GM12878 (cell line): ENCODE results near the gene PDZRN4. TPM values are rescaled to one million over a fixed set of nuclear protein-coding genes. Genes with fewer than 3 reads are reported as not detected.

Experiments used
- ATAC-seq: fragments of 200-7000 bp; cut with Tn5 transposase; 3 replicates; pipeline ENCODE4 v1.9.1; 2020; ENCODE audit warnings: mild to moderate bottlenecking, moderate library complexity
- BruUV-seq: library from RNA; stranded (reverse); fragments of 400-500 nt; replicated peaks from 2 replicates; lab custom pipeline; 2021; lab: Mats Ljungman, UMichigan
- CTCF ChIA-PET: fragments of 300-600 bp; sonication (Branson Sonifier 250); formaldehyde crosslinking; extraction: SDS; loops from one replicate; lab custom pipeline; 2021; ENCODE audit warnings: inconsistent platforms; lab: Yijun Ruan, JAX
- POLR2A ChIA-PET: fragments of 350-600 bp; formaldehyde crosslinking; extraction: SDS; loops from one replicate; lab custom pipeline; 2021; ENCODE audit warnings: inconsistent platforms; lab: Charles Lee
- RAD21 ChIA-PET: fragments of 300-600 bp; sonication (Branson Sonifier 250); formaldehyde crosslinking; loops from one replicate; lab custom pipeline; 2023; ENCODE audit warnings: antibody characterized with exemption; ENCODE audit not compliant: unreplicated experiment; lab: Charles Lee
- SMC1A ChIA-PET: fragments of 300-600 bp; sonication (Branson Sonifier 250); formaldehyde crosslinking; loops from one replicate; lab custom pipeline; 2023; ENCODE audit not compliant: unreplicated experiment, uncharacterized antibody; lab: Charles Lee
- DNase-seq: peaks from one replicate; pipeline ENCODE4 v3.0.0-alpha.2; 2011; ENCODE audit warnings: low read depth, low spot score
- FAIRE-seq: peaks from 3 replicates; lab custom pipeline; 2011; peaks lifted over from hg19 to GRCh38; lab: Jason Lieb, UNC
- H2AFZ ChIP-seq: 2 replicates; pipeline ENCODE4 v1.6.0; 2011; ENCODE audit warnings: low read depth, low read length, control low read depth; ENCODE audit not compliant: control insufficient read depth
- H3K27ac ChIP-seq: 2 replicates; pipeline ENCODE4 v1.5.1; 2011; ENCODE audit warnings: control low read depth; ENCODE audit not compliant: control insufficient read depth, insufficient read depth
- H3K27me3 ChIP-seq, 2 experiments: replicated peaks in 1 of 2; 2 replicates each; pipeline versions ENCODE4 v1.6.0 to v1.6.1; 2011; ENCODE audit warnings: low read length in 1 of 2; ENCODE audit not compliant: control insufficient read depth in 2 of 2, insufficient read depth in 2 of 2
- H3K36me3 ChIP-seq, 2 experiments: 2 replicates each; pipeline ENCODE4 v1.5.1; 2011; ENCODE audit warnings: low read length in 1 of 2; ENCODE audit not compliant: control insufficient read depth in 2 of 2, insufficient read depth in 2 of 2
- H3K4me1 ChIP-seq: 2 replicates; pipeline ENCODE4 v1.6.1; 2011; ENCODE audit warnings: mild to moderate bottlenecking, low read length, moderate library complexity, mixed read lengths; ENCODE audit not compliant: control insufficient read depth, insufficient read depth
- H3K4me2 ChIP-seq: 2 replicates; pipeline ENCODE4 v1.6.0; 2011; ENCODE audit warnings: control low read depth; ENCODE audit not compliant: control insufficient read depth, insufficient read depth
- H3K4me3 ChIP-seq: fragments of 200-600 bp; sonication (generic); 2 replicates; pipeline ENCODE4 v1.5.1; 2016
- H3K79me2 ChIP-seq: 2 replicates; pipeline ENCODE4 v1.6.0; 2011; ENCODE audit warnings: low read length; ENCODE audit not compliant: control insufficient read depth, insufficient read depth
- H3K9ac ChIP-seq: 2 replicates; pipeline ENCODE4 v1.8.0; 2011; ENCODE audit warnings: low read length, control low read depth, mixed read lengths; ENCODE audit not compliant: control insufficient read depth, insufficient read depth
- H3K9me3 ChIP-seq: replicated peaks from 3 replicates; pipeline ENCODE4 v1.5.1; 2011; ENCODE audit warnings: mild to moderate bottlenecking, low read length; ENCODE audit not compliant: control insufficient read depth, insufficient read depth
- H4K20me1 ChIP-seq: 2 replicates; pipeline ENCODE4 v1.6.0; 2011; ENCODE audit not compliant: control insufficient read depth, insufficient read depth
- BACH1 ChIP-seq: fragments of 450-650 bp; IDR thresholded peaks from 2 replicates; pipeline ENCODE4 v1.6.1; 2017; ENCODE audit warnings: mild to moderate bottlenecking, borderline replicate concordance
- CBX3 ChIP-seq: fragments of 200-600 bp; sonication (generic); IDR thresholded peaks from 2 replicates; pipeline ENCODE4 v1.6.1; 2016; ENCODE audit warnings: low read depth, borderline replicate concordance
- IRF4 ChIP-seq: IDR thresholded peaks from 2 replicates; pipeline ENCODE4 v1.6.1; 2011; ENCODE audit warnings: low read depth, low read length
- NFXL1 ChIP-seq: fragments of 450-650 bp; IDR thresholded peaks from 2 replicates; pipeline ENCODE4 v1.6.1; 2017; ENCODE audit warnings: antibody characterized with exemption, mild to moderate bottlenecking, borderline replicate concordance
- POU2F2 ChIP-seq: IDR thresholded peaks from 3 replicates; pipeline ENCODE4 v1.6.1; 2011; ENCODE audit warnings: low read depth, mild to moderate bottlenecking, low read length, borderline replicate concordance
- SUPT20H ChIP-seq: IDR thresholded peaks from 2 replicates; pipeline ENCODE4 v1.6.1; 2011; ENCODE audit warnings: low read depth, mild to moderate bottlenecking, low read length, moderate library complexity, borderline replicate concordance; ENCODE audit not compliant: control insufficient read depth
- TBL1XR1 ChIP-seq: IDR thresholded peaks from 2 replicates; pipeline ENCODE4 v1.6.1; 2012; ENCODE audit warnings: low read depth, low read length, improper control_type of control experiment
- ZNF687 ChIP-seq: fragments of 450-650 bp; IDR thresholded peaks from 2 replicates; pipeline ENCODE4 v1.6.1; 2017; ENCODE audit warnings: mild to moderate bottlenecking, moderate library complexity
- WGBS: methylation state at CpG from one replicate; pipeline ENCODE4 v1.1.6; 2016; ENCODE audit warnings: low lambda C conversion rate; ENCODE audit not compliant: insufficient replicate concordance, insufficient coverage; ENCODE audit errors: missing lambda C conversion rate; 5-methylcytosine and 5-hydroxymethylcytosine counted together
- in situ Hi-C: fragments of 300-500 bp; cut with MboI; formaldehyde crosslinking; loops from 9 replicates; pipeline ENCODE4 v1.14.3; 2018; ENCODE audit warnings: mixed read lengths
- intact Hi-C: fragments of 100-400 bp; cut with micrococcal nuclease; formaldehyde crosslinking; loops from one replicate; pipeline ENCODE4 v1.14.2; 2022; ENCODE audit not compliant: unreplicated experiment
- polyA plus RNA-seq, 11 experiments: library from polyadenylated mRNA; depleted of rRNA in 4 of 11; unstranded in 6 of 11; stranded (reverse) in 5 of 11; fragments of >200 nt; fragmentation: Nextera tagmentation in 4 of 11; fragmentation: Illumina TruSeq in 1 of 11; extraction: Ambion mirVana in 4 of 11; extraction: Trizol in 1 of 11; gene quantifications; 1 replicate in 1 of 11; 2 replicates in 10 of 11; pipeline versions ENCODE4 v1.2.1 to v1.2.3, GENCODE V29; 2011 to 2016; ENCODE audit warnings: inconsistent platforms in 2 of 11, missing spikeins in 2 of 11, low read depth in 1 of 11
- total RNA-seq, 4 experiments: library from RNA; depleted of rRNA in 3 of 4; stranded (reverse); fragments of >200 nt in 3 of 4; fragmentation: Illumina TruSeq in 1 of 4; extraction: Trizol in 1 of 4; gene quantifications; 2 replicates each; pipeline versions ENCODE4 v1.2.1 to v1.2.3, GENCODE V29; 2013 to 2021

Gene PDZRN4
- total and polyA plus RNA-seq, 10 of the 15 experiments (the other 5 are each of a cell fraction or from before 2014, with no cell fraction given) = 0.03 TPM; not detected in 9

- Histone ChIP-seq H3K9me3 (no peaks in the 10 kb centered on the region), H3K36me3 (no peaks in the 10 kb centered on the region), H3K27me3 (no peaks in the 10 kb centered on the region), H3K4me3 (no peak overlapping the region), H3K27ac (no peak overlapping the region), H3K79me2 (no peaks in the 10 kb centered on the region), H2AFZ (no peak overlapping the region), H3K9ac (no peak overlapping the region), H3K4me2 (no peak overlapping the region), H3K4me1 (no peaks in the 10 kb centered on the region), H4K20me1 (no peaks in the 10 kb centered on the region)
- FAIRE-seq = no peak
- no peak for ATAC-seq
- no peak for TF ChIP-seq TBL1XR1
- TF ChIP-seq ZNF687 = no peak
- no peak for TF ChIP-seq POU2F2
- no peak for TF ChIP-seq SUPT20H
- TF ChIP-seq BACH1 = no peak
- no peak for TF ChIP-seq CBX3
- no peak for TF ChIP-seq IRF4
- no peak for TF ChIP-seq NFXL1
- no TSS peak for BruUV-seq
- in situ Hi-C loops (no loop called here), intact Hi-C loops (no loop called here)
- ChIA-PET RAD21 (interaction anchor here (1.9 kb wide), 1 partner anchor 15 kb away, joined by 7 read pairs; no protein-coding TSS in a partner anchor), CTCF (no interaction called here), SMC1A (no interaction called here), POLR2A (no interaction called here)
- no peak for DNase-seq
- WGBS = 33% methylated on average over 6 of the region's 6 CpGs
Measured at GRCh38 chr12:41293011-41293410, 104.9 kb downstream of the PDZRN4 start.
